ENCODE data around the gene DUOXA1. TPM values are rescaled to one million over a fixed set of nuclear protein-coding genes. Genes with fewer than 3 reads are reported as not detected.
A peak's percentile ranks its signal among the peaks of the same experiment; 100 is the strongest.

Gene DUOXA1
- not detected for total RNA-seq

DNA sequence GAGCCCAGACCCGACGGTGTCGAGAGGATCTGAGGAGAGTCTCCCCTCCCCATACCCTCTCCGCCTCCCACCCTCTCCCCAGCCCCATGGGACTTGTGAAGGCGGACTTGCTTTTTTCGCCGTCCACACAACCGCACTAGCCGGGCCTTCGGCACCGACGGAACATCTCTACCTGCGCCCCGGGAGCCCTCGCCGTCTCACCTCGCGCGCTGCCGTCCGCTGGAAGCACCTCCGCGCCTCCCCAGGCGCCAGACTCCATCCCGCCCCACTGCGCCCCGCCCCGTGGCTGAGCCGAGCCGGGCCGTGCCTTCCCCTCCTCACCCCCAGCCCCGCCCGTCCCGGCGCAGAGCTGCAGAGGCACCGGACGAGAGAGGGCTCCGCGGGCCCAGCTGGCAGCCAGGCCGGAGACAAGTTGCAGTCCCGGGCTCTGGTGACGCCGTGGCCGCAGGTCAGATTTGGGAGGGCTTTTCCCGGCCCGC, at the start of gene DUOXA1, which contains the start of gene DUOX1:
DUOXA1 (minus strand) TSS at position 229 of the 479 bp plus-strand sequence. CDS start 6,865 bp downstream, outside the sequence.
DUOX1 (plus strand) TSS at position 344 of the 479 bp plus-strand sequence. CDS start 1,973 bp downstream, outside the sequence.
- no peaks in the 10 kb centered on the region for H3K36me3 ChIP-seq
- H3K9me3 ChIP-seq = no peaks in the 10 kb centered on the region
- ATAC-seq (no peak), DNase-seq (no peak)
- no peaks in the 10 kb centered on the region for H3K4me1 ChIP-seq
- in situ Hi-C loops (cut with MboI; ENCODE audit: low sequenced_read_pairs in 4 of 4) = no loop called here
- no peak for TF ChIP-seq POLR2A (IDR thresholded peaks at IDR 0.05)
- TF ChIP-seq, protein P1, sequence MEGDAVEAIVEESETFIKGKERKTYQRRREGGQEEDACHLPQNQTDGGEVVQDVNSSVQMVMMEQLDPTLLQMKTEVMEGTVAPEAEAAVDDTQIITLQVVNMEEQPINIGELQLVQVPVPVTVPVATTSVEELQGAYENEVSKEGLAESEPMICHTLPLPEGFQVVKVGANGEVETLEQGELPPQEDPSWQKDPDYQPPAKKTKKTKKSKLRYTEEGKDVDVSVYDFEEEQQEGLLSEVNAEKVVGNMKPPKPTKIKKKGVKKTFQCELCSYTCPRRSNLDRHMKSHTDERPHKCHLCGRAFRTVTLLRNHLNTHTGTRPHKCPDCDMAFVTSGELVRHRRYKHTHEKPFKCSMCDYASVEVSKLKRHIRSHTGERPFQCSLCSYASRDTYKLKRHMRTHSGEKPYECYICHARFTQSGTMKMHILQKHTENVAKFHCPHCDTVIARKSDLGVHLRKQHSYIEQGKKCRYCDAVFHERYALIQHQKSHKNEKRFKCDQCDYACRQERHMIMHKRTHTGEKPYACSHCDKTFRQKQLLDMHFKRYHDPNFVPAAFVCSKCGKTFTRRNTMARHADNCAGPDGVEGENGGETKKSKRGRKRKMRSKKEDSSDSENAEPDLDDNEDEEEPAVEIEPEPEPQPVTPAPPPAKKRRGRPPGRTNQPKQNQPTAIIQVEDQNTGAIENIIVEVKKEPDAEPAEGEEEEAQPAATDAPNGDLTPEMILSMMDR (IDR thresholded peaks at IDR 0.05 in 4 of 5, conservative IDR thresholded peaks at IDR 0.05 in 1 of 5) = no peak
- no peak within 1 kb of the TSS for H3K27ac ChIP-seq
- intact Hi-C loops (cut with DNase I; ENCODE audit: low total_unique reads) = no loop called here
- H3K4me3 ChIP-seq = peak within 1 kb of the TSS in 3 of 4 donors; percentile 11 to 34 (median 23)
- H3K27me3 ChIP-seq = peaks cover 44 to 49% (median 45%) of the 10 kb centered on the region in 3 donors

DNA sequence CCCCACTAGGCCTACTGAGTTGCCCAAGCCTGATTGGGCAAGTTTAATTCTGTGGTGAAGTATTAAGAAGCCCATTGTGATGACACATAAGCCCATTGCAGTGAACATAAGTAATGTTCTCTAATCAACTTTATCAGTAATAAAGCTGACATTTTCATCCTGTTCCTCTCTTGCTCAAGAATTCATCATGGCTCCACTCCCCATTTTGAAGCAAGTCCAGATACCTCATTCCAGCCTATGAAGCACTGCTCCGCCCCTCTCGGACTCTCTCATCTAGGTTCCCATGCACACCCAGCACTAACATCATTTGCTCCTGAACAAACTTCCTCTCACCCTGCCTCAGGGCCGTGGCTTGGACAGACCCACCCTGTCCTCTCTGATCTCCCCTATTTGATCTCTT, 47.6 kb upstream of the DUOXA1 start:
- intact Hi-C loops (cut with DNase I; ENCODE audit: low total_unique reads) = no loop called here

GRCh38 chr15:45174577-45174976, 44.9 kb upstream of the DUOXA1 start:
- H3K9me3 ChIP-seq = no peaks in the 10 kb centered on the region
- no peaks in the 10 kb centered on the region for H3K4me1 ChIP-seq
- no peak overlapping the region for H3K27ac ChIP-seq
- intact Hi-C loops (cut with DNase I; ENCODE audit: low total_unique reads) (no loop called here), in situ Hi-C loops (cut with MboI; ENCODE audit: low sequenced_read_pairs in 4 of 4) (loop anchor here in 1 of 4 donors (25.0 kb wide), 1 partner anchor 238 kb away; a partner anchor contains a TSS)
- H3K36me3 ChIP-seq = no peaks in the 10 kb centered on the region
- no peak overlapping the region for H3K4me3 ChIP-seq
- no peaks in the 10 kb centered on the region for H3K27me3 ChIP-seq
- no peak for ATAC-seq
- DNase-seq = no peak
- TF ChIP-seq POLR2A (IDR thresholded peaks at IDR 0.05) = no peak
- TF ChIP-seq, protein P1 (IDR thresholded peaks at IDR 0.05 in 4 of 5, conservative IDR thresholded peaks at IDR 0.05 in 1 of 5) = no peak

More for the DNA sequence above, 47.6 kb upstream of the DUOXA1 start:
- Histone ChIP-seq H3K27me3 (no peaks in the 10 kb centered on the region), H3K27ac (no peak overlapping the region), H3K4me1 (no peaks in the 10 kb centered on the region), H3K9me3 (no peaks in the 10 kb centered on the region), H3K4me3 (no peak overlapping the region), H3K36me3 (no peaks in the 10 kb centered on the region)
- TF ChIP-seq, protein P1 (IDR thresholded peaks at IDR 0.05 in 4 of 5, conservative IDR thresholded peaks at IDR 0.05 in 1 of 5) = no peak
- TF ChIP-seq POLR2A (IDR thresholded peaks at IDR 0.05) = no peak
- in situ Hi-C loops (cut with MboI; ENCODE audit: low sequenced_read_pairs in 4 of 4) = loop anchor here in 2 of 4 donors (25.0 kb wide), 1 partner anchor 460 kb away; the partner anchor contains the start of gene SQOR (in 2 of the 2)
- ATAC-seq (no peak), DNase-seq (no peak)

GRCh38 chr15:45174069-45174468, 44.4 kb upstream of the DUOXA1 start:
- in situ Hi-C loops (cut with MboI; ENCODE audit: low sequenced_read_pairs in 4 of 4) = loop anchor here in 1 of 4 donors (25.0 kb wide), 1 partner anchor 238 kb away; a partner anchor contains a TSS
- intact Hi-C loops (cut with DNase I; ENCODE audit: low total_unique reads) = no loop called here
- H3K27me3 ChIP-seq = no peaks in the 10 kb centered on the region
- no peak overlapping the region for H3K4me3 ChIP-seq
- H3K4me1 ChIP-seq = no peaks in the 10 kb centered on the region
- ATAC-seq (no peak), DNase-seq (no peak)
- H3K27ac ChIP-seq = no peak overlapping the region
- no peaks in the 10 kb centered on the region for H3K36me3 ChIP-seq
- TF ChIP-seq POLR2A (IDR thresholded peaks at IDR 0.05) = no peak
- TF ChIP-seq, protein P1 (IDR thresholded peaks at IDR 0.05 in 4 of 5, conservative IDR thresholded peaks at IDR 0.05 in 1 of 5) = no peak
- H3K9me3 ChIP-seq = no peaks in the 10 kb centered on the region
